Stomach (tissue), 9 donors: ENCODE data around the gene ARL6IP4. TPM values are rescaled to one million over a fixed set of nuclear protein-coding genes. Genes with fewer than 3 reads are reported as not detected.

Source experiments
- DNase-seq, 2 donors: peaks; one replicate each; pipeline versions ENCODE4 v3.0.0 to v3.0.0-alpha.2; 2013 to 2019
- H3K27ac ChIP-seq, 5 donors: fragments of 200-600 bp in 4 of 5; sonication (generic) in 4 of 5; one replicate each; pipeline ENCODE4 v1.5.1; 2013 to 2019; ENCODE audit warnings: mild to moderate bottlenecking in 1 of 5, moderate library complexity in 1 of 5
- H3K27me3 ChIP-seq, 3 donors: fragments of 200-600 bp; sonication (generic); one replicate each; pipeline ENCODE4 v1.5.1; 2017 to 2019; ENCODE audit warnings: mixed run types in 1 of 3
- H3K36me3 ChIP-seq, 4 donors: fragments of 200-600 bp; sonication (generic); 1 replicate in 3 of 4; 2 replicates in 1 of 4; pipeline ENCODE4 v1.5.1; 2016 to 2019
- H3K4me1 ChIP-seq, 4 donors: fragments of 200-600 bp; sonication (generic); one replicate each; pipeline ENCODE4 v1.5.1; 2016 to 2019
- H3K4me3 ChIP-seq, 4 donors: fragments of 200-600 bp; sonication (generic) in 3 of 4; one replicate each; pipeline ENCODE4 v1.5.1; 2016 to 2019; ENCODE audit warnings: mild to moderate bottlenecking in 1 of 4
- H3K9me3 ChIP-seq, 4 donors: fragments of 200-600 bp; sonication (generic); one replicate each; pipeline ENCODE4 v1.5.1; 2016 to 2019
- CTCF ChIP-seq, 7 experiments: fragments of 450-650 bp in 4 of 7; fragments of 200-600 bp in 3 of 7; sonication (generic) in 3 of 7; IDR thresholded peaks; one replicate each; pipeline ENCODE4 v1.5.1; 2016 to 2019; ENCODE audit warnings: antibody characterized with exemption in 7 of 7, control low read depth in 2 of 7, mild to moderate bottlenecking in 1 of 7
- EP300 ChIP-seq: sonication (generic); formaldehyde crosslinking; IDR thresholded peaks from one replicate; pipeline ENCODE4 v1.6.1; 2017; ENCODE audit warnings: antibody characterized with exemption
- POLR2A ChIP-seq, 4 donors: fragments of 450-650 bp; IDR thresholded peaks; one replicate each; pipeline ENCODE4 v1.6.1; 2016; ENCODE audit warnings: antibody characterized with exemption in 4 of 4, control low read depth in 2 of 4, mild to moderate bottlenecking in 1 of 4, moderate library complexity in 1 of 4
- POLR2AphosphoS5 ChIP-seq, 3 donors: sonication (generic); formaldehyde crosslinking; IDR thresholded peaks; one replicate each; pipeline ENCODE4 v1.6.1; 2016; ENCODE audit warnings: antibody characterized with exemption in 3 of 3
- WGBS, 5 donors: extraction: QIAGEN DNeasy Blood & Tissue Kit in 3 of 5; methylation state at CpG; one replicate each; pipeline versions ENCODE4 v1.1.5 to v1.1.7; 2013 to 2018; 5-methylcytosine and 5-hydroxymethylcytosine counted together
- intact Hi-C: fragments of 100-400 bp; cut with DNase I; formaldehyde crosslinking; loops from one replicate; pipeline ENCODE4 v1.15.1; 2023; ENCODE audit warnings: low total_unique reads
- polyA plus RNA-seq, 3 donors: library from polyadenylated mRNA; stranded (reverse); fragments of 200-250 nt; gene quantifications; one replicate each; pipeline ENCODE4 v1.2.3, GENCODE V29; 2013
- total RNA-seq, 5 donors: library from RNA; depleted of rRNA; stranded (reverse); fragments of >200 nt; gene quantifications; one replicate each; pipeline versions ENCODE4 v1.1.0 to v1.2.3, GENCODE V29; 2014 to 2016
- donor health status: healthy with polysubstance abuse.
- donor health status: Bipolar disorder and iron deficiency.
- donor health status: healthy.

ARL6IP4 gene
- total and polyA plus RNA-seq, 8 donors: 104 to 432 (median 284) TPM

DNA sequence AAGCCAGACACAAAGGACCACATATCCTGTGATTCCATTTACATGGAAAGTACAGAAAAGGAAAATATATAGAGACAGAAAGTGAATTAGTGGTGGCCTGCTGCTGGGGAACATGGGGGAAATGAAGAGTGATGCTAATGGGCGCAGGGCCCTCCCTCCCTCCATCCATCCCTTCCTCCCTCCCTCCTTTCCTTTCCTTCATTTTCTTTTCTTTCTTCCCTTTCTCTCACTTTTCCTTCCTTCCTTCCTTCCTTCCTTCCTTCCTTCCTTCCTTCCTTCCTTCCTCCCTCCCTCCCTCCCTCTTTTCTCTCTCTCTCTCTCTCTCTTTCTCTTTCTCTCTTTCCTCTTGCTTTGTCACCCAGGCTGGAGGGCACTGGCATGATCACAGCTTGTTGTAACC, 37.3 kb downstream of the ARL6IP4 start:
- H3K27me3 ChIP-seq: no peaks in the 10 kb centered on the region
- WGBS, 5 donors: 89 to 100% (median 94%) methylated on average over 1 of the region's 1 CpG
- peaks cover 0 to 13% (median 10%) of the 10 kb centered on the region in 4 donors for H3K36me3 ChIP-seq
- H3K4me1 ChIP-seq: peaks cover 0 to 6% (median 0%) of the 10 kb centered on the region in 4 donors
- no peaks in the 10 kb centered on the region for H3K9me3 ChIP-seq
- no peak overlapping the region for H3K4me3 ChIP-seq
- intact Hi-C loops: no loop called here
- no peak overlapping the region for H3K27ac ChIP-seq
- TF ChIP-seq EP300: no peak
- no peak for DNase-seq

DNA sequence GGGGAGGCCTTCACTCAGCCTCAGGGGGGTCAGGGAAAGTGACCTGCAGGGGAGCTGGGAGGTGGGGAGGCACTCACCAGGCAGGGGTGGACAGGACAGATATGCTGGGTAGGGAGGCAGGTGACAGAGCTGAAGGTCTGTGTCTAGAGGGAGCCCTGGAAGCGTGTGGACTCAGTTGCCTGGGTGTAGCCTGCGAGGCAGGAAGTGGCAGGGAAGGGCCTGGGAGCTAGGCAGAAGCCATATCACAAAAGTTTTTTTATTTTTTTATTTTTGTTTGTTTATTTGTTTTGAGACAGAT, 39.3 kb downstream of the ARL6IP4 start:
- Histone ChIP-seq H3K27me3 (no peaks in the 10 kb centered on the region), H3K27ac (peak overlapping the region in 2 of 5 donors; percentile 52 to 57), H3K9me3 (no peaks in the 10 kb centered on the region), H3K4me3 (no peak overlapping the region), H3K4me1 (peaks cover 0 to 6% (median 0%) of the 10 kb centered on the region in 4 donors), H3K36me3 (no peaks in the 10 kb centered on the region)
- 84 to 100% (median 84%) methylated on average over 2 of the region's 2 CpGs for WGBS, 5 donors
- TF ChIP-seq POLR2AphosphoS5 (IDR thresholded peaks at IDR 0.05): no peak
- TF ChIP-seq EP300: no peak
- TF ChIP-seq CTCF (IDR thresholded peaks at IDR 0.05): no peak
- TF ChIP-seq POLR2A (IDR thresholded peaks at IDR 0.05): no peak
- no peak for DNase-seq
- intact Hi-C loops: no loop called here

GRCh38 chr12:123021688-123022604, 41.5 kb downstream of the ARL6IP4 start:
- intact Hi-C loops: no loop called here
- TF ChIP-seq EP300 (no peak), POLR2A (IDR thresholded peaks at IDR 0.05) (no peak), POLR2AphosphoS5 (IDR thresholded peaks at IDR 0.05) (no peak), CTCF (IDR thresholded peaks at IDR 0.05) (no peak)
- H3K4me1 ChIP-seq: peaks cover 0 to 6% (median 0%) of the 10 kb centered on the region in 4 donors
- H3K9me3 ChIP-seq: no peaks in the 10 kb centered on the region
- WGBS, 5 donors: 89 to 93% (median 90%) methylated on average over 17 to 18 of the region's 18 CpGs
- H3K4me3 ChIP-seq: no peak overlapping the region
- H3K36me3 ChIP-seq: peaks cover 0 to 8% (median 5%) of the 10 kb centered on the region in 4 donors
- no peak for DNase-seq
- H3K27me3 ChIP-seq: no peaks in the 10 kb centered on the region
- H3K27ac ChIP-seq: no peak overlapping the region

DNA sequence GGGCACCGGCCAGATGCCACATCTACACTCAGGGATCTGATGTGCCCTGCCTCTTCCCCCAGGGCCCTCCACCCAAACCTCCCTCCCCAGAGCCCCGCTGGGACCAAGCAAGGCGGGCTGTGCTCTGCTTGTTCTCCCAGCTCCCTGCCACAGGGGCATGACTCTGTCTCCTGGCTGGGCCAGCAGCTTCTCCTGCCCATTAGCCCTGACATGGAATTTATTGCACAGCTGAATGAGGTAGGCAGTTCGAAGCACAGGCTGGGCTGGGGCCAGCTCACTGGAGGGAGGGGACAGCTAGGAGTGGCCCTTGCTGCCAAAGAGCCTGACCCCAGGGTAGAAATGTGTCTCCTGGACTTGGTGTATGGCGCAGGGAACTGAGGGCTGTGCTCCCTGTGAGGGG, 42.4 kb downstream of the ARL6IP4 start:
- no peak overlapping the region for H3K27ac ChIP-seq
- intact Hi-C loops: no loop called here
- TF ChIP-seq POLR2AphosphoS5 (IDR thresholded peaks at IDR 0.05) (no peak), EP300 (no peak), POLR2A (IDR thresholded peaks at IDR 0.05) (no peak), CTCF (IDR thresholded peaks at IDR 0.05) (no peak)
- peaks cover 0 to 6% (median 0%) of the 10 kb centered on the region in 4 donors for H3K4me1 ChIP-seq
- no peak overlapping the region for H3K4me3 ChIP-seq
- no peaks in the 10 kb centered on the region for H3K27me3 ChIP-seq
- DNase-seq: no peak
- WGBS, 5 donors: 86 to 96% (median 93%) methylated on average over 2 to 5 of the region's 5 CpGs
- peaks cover 0 to 17% (median 13%) of the 10 kb centered on the region in 4 donors for H3K36me3 ChIP-seq
- H3K9me3 ChIP-seq: no peaks in the 10 kb centered on the region
